Breast epithelium (tissue), 4 donors: ENCODE results near the gene MAML3. TPM values are rescaled to one million over a fixed set of nuclear protein-coding genes. Genes with fewer than 3 reads are reported as not detected.

Experiments
- DNase-seq, 2 donors: peaks; one replicate each; pipeline ENCODE4 v3.0.0-alpha.2; 2019; ENCODE audit warnings: low spot score in 2 of 2
- H3K27ac ChIP-seq, 2 donors: fragments of 200-600 bp; sonication (generic) in 1 of 2; one replicate each; pipeline ENCODE4 v1.5.1; 2016 to 2019; ENCODE audit warnings: mild to moderate bottlenecking in 1 of 2
- H3K27me3 ChIP-seq, 2 donors: fragments of 200-600 bp; sonication (generic) in 1 of 2; one replicate each; pipeline versions ENCODE4 v1.5.1 to v1.6.0; 2017 to 2019; ENCODE audit warnings: control low read depth in 1 of 2, mild to moderate bottlenecking in 1 of 2
- H3K36me3 ChIP-seq: fragments of 200-600 bp; one replicate; pipeline ENCODE4 v1.5.1; 2019
- H3K4me1 ChIP-seq, 2 donors: fragments of 200-600 bp; sonication (generic); one replicate each; pipeline ENCODE4 v1.5.1; 2016 to 2019; ENCODE audit warnings: control low read depth in 1 of 2
- H3K4me3 ChIP-seq, 3 donors: fragments of 200-600 bp; sonication (generic); 1 replicate in 2 of 3; 2 replicates in 1 of 3; pipeline ENCODE4 v1.5.1; 2016 to 2019; ENCODE audit warnings: mild to moderate bottlenecking in 3 of 3, moderate library complexity in 2 of 3
- H3K9me3 ChIP-seq, 2 donors: fragments of 200-600 bp; sonication (generic) in 1 of 2; one replicate each; pipeline ENCODE4 v1.5.1; 2016 to 2019; ENCODE audit warnings: control low read depth in 1 of 2
- CTCF ChIP-seq, 3 donors: fragments of 450-650 bp; IDR thresholded peaks; one replicate each; pipeline ENCODE4 v1.5.1; 2016 to 2017; ENCODE audit warnings: antibody characterized with exemption in 3 of 3, mild to moderate bottlenecking in 3 of 3, moderate library complexity in 3 of 3
- POLR2A ChIP-seq: fragments of 450-650 bp; IDR thresholded peaks from one replicate; pipeline ENCODE4 v1.6.1; 2016; ENCODE audit warnings: antibody characterized with exemption, mild to moderate bottlenecking, moderate library complexity
- POLR2AphosphoS5 ChIP-seq, 3 donors: sonication (generic); formaldehyde crosslinking; IDR thresholded peaks; one replicate each; pipeline ENCODE4 v1.6.1; 2017; ENCODE audit warnings: antibody characterized with exemption in 3 of 3
- intact Hi-C: fragments of 100-400 bp; cut with DNase I; formaldehyde crosslinking; loops from one replicate; pipeline ENCODE4 v1.15.1; 2023; ENCODE audit warnings: low total_unique reads
- total RNA-seq, 3 donors: library from RNA; depleted of rRNA; stranded (reverse); fragments of >200 nt; gene quantifications; one replicate each; pipeline ENCODE4 v1.1.0, GENCODE V29; 2016

Gene MAML3
- total RNA-seq, 3 donors from 2014 or later: 5.0 to 16.8 (median 11.1) TPM

GRCh38 chr4:140018931-140019618 is 134.9 kb downstream of the MAML3 start:
- Histone ChIP-seq H3K4me3 (no peak overlapping the region), H3K27ac (peak overlapping the region; percentile 56 to 68), H3K27me3 (no peaks in the 10 kb centered on the region), H3K9me3 (no peaks in the 10 kb centered on the region), H3K36me3 (no peaks in the 10 kb centered on the region), H3K4me1 (no peaks in the 10 kb centered on the region)
- TF ChIP-seq CTCF (IDR thresholded peaks at IDR 0.05): no peak
- no peak for TF ChIP-seq POLR2A
- TF ChIP-seq POLR2AphosphoS5 (IDR thresholded peaks at IDR 0.05): no peak
- no peak for DNase-seq
- intact Hi-C loops: no loop called here

GRCh38 chr4:140014284-140014683 is 139.7 kb downstream of the MAML3 start:
- no peaks in the 10 kb centered on the region for H3K4me1 ChIP-seq
- intact Hi-C loops: no loop called here
- TF ChIP-seq POLR2A (no peak), CTCF (IDR thresholded peaks at IDR 0.05) (no peak), POLR2AphosphoS5 (IDR thresholded peaks at IDR 0.05) (no peak)
- DNase-seq: no peak
- H3K27me3 ChIP-seq: no peaks in the 10 kb centered on the region
- no peak overlapping the region for H3K4me3 ChIP-seq
- H3K9me3 ChIP-seq: no peaks in the 10 kb centered on the region
- H3K36me3 ChIP-seq: no peaks in the 10 kb centered on the region
- H3K27ac ChIP-seq: no peak overlapping the region

- H3K36me3 ChIP-seq: no peaks in the 10 kb centered on the region
- H3K27me3 ChIP-seq: no peaks in the 10 kb centered on the region
- DNase-seq: no peak
- no peak overlapping the region for H3K27ac ChIP-seq
- no peaks in the 10 kb centered on the region for H3K4me1 ChIP-seq
- H3K4me3 ChIP-seq: no peak overlapping the region
- intact Hi-C loops: no loop called here
- peak in 2 of 3 donors; percentile 50 to 51 for TF ChIP-seq CTCF (IDR thresholded peaks at IDR 0.05)
- TF ChIP-seq POLR2AphosphoS5 (IDR thresholded peaks at IDR 0.05): no peak
- TF ChIP-seq POLR2A: no peak
- no peaks in the 10 kb centered on the region for H3K9me3 ChIP-seq
Measured at GRCh38 chr4:140012688-140013486, 141.1 kb downstream of the MAML3 start.

- no peak for TF ChIP-seq POLR2AphosphoS5 (IDR thresholded peaks at IDR 0.05)
- TF ChIP-seq POLR2A: no peak
- TF ChIP-seq CTCF (IDR thresholded peaks at IDR 0.05): no peak
- Histone ChIP-seq H3K27ac (no peak overlapping the region), H3K4me1 (no peaks in the 10 kb centered on the region), H3K4me3 (no peak overlapping the region), H3K36me3 (no peaks in the 10 kb centered on the region), H3K27me3 (no peaks in the 10 kb centered on the region), H3K9me3 (no peaks in the 10 kb centered on the region)
- no peak for DNase-seq
- intact Hi-C loops: no loop called here
Measured at GRCh38 chr4:140005699-140006098, 148.3 kb downstream of the MAML3 start.
